CD4-positive, CD25-positive, alpha-beta regulatory T cell (primary cell): ENCODE data around the gene PRDM16. TPM values are rescaled to one million over a fixed set of nuclear protein-coding genes. Genes with fewer than 3 reads are reported as not detected.

Experiments
- ATAC-seq, 2 donors: fragments of 150-1000 bp; cut with Tn5 transposase; one replicate each; pipeline ENCODE4 v1.10.0; 2021; ENCODE audit warnings: low read depth in 2 of 2, moderate number of reproducible peaks in 2 of 2, moderate library complexity in 1 of 2
- DNase-seq, 3 donors: peaks; one replicate each; pipeline versions ENCODE4 v3.0.0 to v3.0.0-alpha.2; 2012 to 2022; ENCODE audit warnings: mixed read lengths in 1 of 3
- H3K27ac ChIP-seq: one replicate; pipeline ENCODE4 v1.7.0; 2013; ENCODE audit warnings: mild to moderate bottlenecking, low read length; ENCODE audit not compliant: insufficient read depth, poor library complexity, severe bottlenecking
- H3K27me3 ChIP-seq: one replicate; pipeline ENCODE4 v1.7.0; 2013; ENCODE audit warnings: low read length; ENCODE audit not compliant: control insufficient read depth, insufficient read depth
- H3K36me3 ChIP-seq: one replicate; pipeline ENCODE4 v1.7.0; 2013; ENCODE audit warnings: mild to moderate bottlenecking, low read length, moderate library complexity; ENCODE audit not compliant: control insufficient read depth, insufficient read depth
- H3K4me1 ChIP-seq: 2 replicates; pipeline ENCODE4 v1.7.0; 2013; ENCODE audit warnings: mild to moderate bottlenecking, low read length; ENCODE audit not compliant: insufficient read depth, control insufficient read depth, poor library complexity, severe bottlenecking
- H3K4me3 ChIP-seq: one replicate; pipeline ENCODE4 v1.7.0; 2013; ENCODE audit warnings: low read depth, mild to moderate bottlenecking, low read length, moderate library complexity
- H3K9me3 ChIP-seq, 2 experiments: 1 replicate in 1 of 2; 2 replicates in 1 of 2; pipeline ENCODE4 v1.7.0; 2013; ENCODE audit warnings: low read length in 2 of 2, mild to moderate bottlenecking in 1 of 2, moderate library complexity in 1 of 2; ENCODE audit not compliant: control insufficient read depth in 2 of 2
- H3K27ac Mint-ChIP-seq, 3 donors: one replicate each; pipeline ENCODE4 v1.8.0; 2020 to 2022; ENCODE audit warnings: mild to moderate bottlenecking in 3 of 3, mixed read lengths in 3 of 3, moderate library complexity in 2 of 3
- H3K27me3 Mint-ChIP-seq: one replicate; pipeline ENCODE4 v1.8.0; 2022; ENCODE audit warnings: mild to moderate bottlenecking, mixed read lengths
- H3K36me3 Mint-ChIP-seq: one replicate; pipeline ENCODE4 v1.8.0; 2020; ENCODE audit warnings: mixed read lengths
- H3K4me1 Mint-ChIP-seq, 4 donors: one replicate each; pipeline ENCODE4 v1.8.0; 2020 to 2022; ENCODE audit warnings: mixed read lengths in 4 of 4, mild to moderate bottlenecking in 1 of 4
- H3K4me3 Mint-ChIP-seq, 4 donors: one replicate each; pipeline ENCODE4 v1.8.0; 2020 to 2022; ENCODE audit warnings: mild to moderate bottlenecking in 4 of 4, mixed read lengths in 4 of 4, moderate library complexity in 3 of 4
- H3K9me3 Mint-ChIP-seq, 7 donors: one replicate each; pipeline ENCODE4 v1.8.0; 2020 to 2022; ENCODE audit warnings: mixed read lengths in 7 of 7, mild to moderate bottlenecking in 3 of 7, moderate library complexity in 2 of 7
- polyA plus RNA-seq, 4 donors: library from polyadenylated mRNA; unstranded; fragments of 300-500 nt; fragmentation: Illumina TruSeq; gene quantifications; one replicate each; pipeline ENCODE4 v1.2.3, GENCODE V29; 2021
- total RNA-seq: library from RNA; stranded (reverse); gene quantifications from one replicate; pipeline ENCODE4 v1.2.3, GENCODE V29; 2022

PRDM16 gene
- total and polyA plus RNA-seq, 5 donors from 2014 or later: 0.27 TPM; not detected in 4

GRCh38 chr1:3327389-3327702, 258.3 kb downstream of the PRDM16 start:
- no peaks in the 10 kb centered on the region for H3K4me1 ChIP-seq
- H3K27me3 Mint-ChIP-seq: no peaks in the 10 kb centered on the region
- no peaks in the 10 kb centered on the region for H3K36me3 Mint-ChIP-seq
- no peaks in the 10 kb centered on the region for H3K9me3 ChIP-seq
- H3K4me3 ChIP-seq: no peak overlapping the region
- ATAC-seq (no peak), DNase-seq (no peak)
- H3K27ac ChIP-seq: no peak overlapping the region
- peaks cover 0 to 1% (median 0%) of the 10 kb centered on the region in 7 donors for H3K9me3 Mint-ChIP-seq
- H3K36me3 ChIP-seq: no peaks in the 10 kb centered on the region
- H3K4me3 Mint-ChIP-seq: no peak overlapping the region
- H3K27ac Mint-ChIP-seq: no peak overlapping the region
- H3K4me1 Mint-ChIP-seq: no peaks in the 10 kb centered on the region
- H3K27me3 ChIP-seq: no peaks in the 10 kb centered on the region

GRCh38 chr1:3327936-3328590, 259.1 kb downstream of the PRDM16 start:
- no peaks in the 10 kb centered on the region for H3K27me3 ChIP-seq
- no peak for DNase-seq
- H3K36me3 ChIP-seq: no peaks in the 10 kb centered on the region
- Mint-ChIP-seq H3K36me3 (no peaks in the 10 kb centered on the region), H3K27me3 (no peaks in the 10 kb centered on the region), H3K4me1 (no peaks in the 10 kb centered on the region), H3K4me3 (no peak overlapping the region), H3K27ac (no peak overlapping the region), H3K9me3 (peaks cover 0 to 1% (median 0%) of the 10 kb centered on the region in 7 donors)
- no peak for ATAC-seq
- H3K4me1 ChIP-seq: no peaks in the 10 kb centered on the region
- no peak overlapping the region for H3K4me3 ChIP-seq
- H3K9me3 ChIP-seq: no peaks in the 10 kb centered on the region
- no peak overlapping the region for H3K27ac ChIP-seq

- H3K27ac Mint-ChIP-seq: no peak overlapping the region
- no peak for ATAC-seq
- no peaks in the 10 kb centered on the region for H3K36me3 Mint-ChIP-seq
Observed at GRCh38 chr1:3329640-3330281, 260.8 kb downstream of the PRDM16 start.

DNA sequence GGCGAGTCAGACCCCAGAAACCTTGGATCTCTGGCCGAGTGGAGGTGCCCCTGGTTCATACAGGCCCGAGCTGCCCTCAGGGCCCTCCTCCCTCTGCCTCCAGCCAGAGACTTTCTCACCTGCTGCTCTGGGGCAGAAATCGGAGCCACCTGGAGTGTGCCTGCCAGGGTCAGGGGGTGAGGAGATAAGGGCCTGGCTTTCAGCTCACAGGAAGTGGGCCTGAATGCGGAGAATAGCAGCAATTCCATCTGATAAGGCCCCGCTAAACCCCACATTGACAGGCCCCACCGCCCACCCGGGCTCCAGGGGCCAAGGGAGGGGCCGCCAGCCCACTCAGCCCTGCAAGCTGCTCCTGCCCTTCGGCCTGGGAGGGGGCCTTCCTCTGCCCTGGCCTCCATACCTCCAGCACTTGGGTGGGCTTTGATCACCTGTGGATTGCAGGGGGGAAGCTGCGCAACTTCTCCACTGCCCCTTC, 261.8 kb downstream of the PRDM16 start:
- no peak overlapping the region for H3K27ac Mint-ChIP-seq

More at GRCh38 chr1:3329640-3330281, 260.8 kb downstream of the PRDM16 start:
- no peak overlapping the region for H3K4me3 Mint-ChIP-seq
- Histone ChIP-seq H3K36me3 (no peaks in the 10 kb centered on the region), H3K4me1 (no peaks in the 10 kb centered on the region), H3K27ac (no peak overlapping the region), H3K9me3 (no peaks in the 10 kb centered on the region), H3K4me3 (no peak overlapping the region), H3K27me3 (no peaks in the 10 kb centered on the region)
- no peaks in the 10 kb centered on the region for H3K27me3 Mint-ChIP-seq
- H3K9me3 Mint-ChIP-seq: peaks cover 0 to 3% (median 0%) of the 10 kb centered on the region in 7 donors
- no peaks in the 10 kb centered on the region for H3K4me1 Mint-ChIP-seq
- no peak for DNase-seq

DNA sequence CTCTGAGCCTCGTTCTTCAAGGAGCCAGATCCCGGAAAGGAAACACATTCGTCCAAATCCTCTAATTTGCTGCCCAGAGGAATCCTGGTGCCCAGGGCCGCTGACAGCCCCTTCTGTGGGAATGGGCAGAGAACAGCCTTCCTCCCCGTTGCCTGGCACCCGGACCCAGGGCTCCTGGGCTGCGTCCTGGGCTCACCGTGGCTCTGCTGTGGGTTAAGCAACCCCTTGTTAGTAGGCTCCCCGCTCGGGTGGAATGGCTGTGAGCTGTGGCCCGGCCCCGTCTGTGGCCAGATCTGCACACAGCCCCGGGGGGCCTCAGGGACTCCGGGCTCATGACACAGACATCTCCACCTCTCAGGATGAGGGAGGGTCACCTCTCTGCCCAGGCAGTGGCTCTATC, 262.6 kb downstream of the PRDM16 start:
- Mint-ChIP-seq H3K9me3 (peaks cover 0 to 3% (median 0%) of the 10 kb centered on the region in 7 donors), H3K27ac (no peak overlapping the region), H3K27me3 (no peaks in the 10 kb centered on the region), H3K4me3 (no peak overlapping the region), H3K4me1 (no peaks in the 10 kb centered on the region), H3K36me3 (no peaks in the 10 kb centered on the region)
- H3K27ac ChIP-seq: no peak overlapping the region
- H3K27me3 ChIP-seq: no peaks in the 10 kb centered on the region
- no peaks in the 10 kb centered on the region for H3K9me3 ChIP-seq
- no peaks in the 10 kb centered on the region for H3K4me1 ChIP-seq
- ATAC-seq: no peak
- H3K4me3 ChIP-seq: no peak overlapping the region
- DNase-seq: no peak
- no peaks in the 10 kb centered on the region for H3K36me3 ChIP-seq

More for the DNA sequence above, 261.8 kb downstream of the PRDM16 start:
- H3K27me3 ChIP-seq: no peaks in the 10 kb centered on the region
- ATAC-seq (no peak), DNase-seq (no peak)
- no peaks in the 10 kb centered on the region for H3K27me3 Mint-ChIP-seq
- H3K4me1 Mint-ChIP-seq: no peaks in the 10 kb centered on the region
- H3K27ac ChIP-seq: no peak overlapping the region
- no peaks in the 10 kb centered on the region for H3K9me3 ChIP-seq
- no peak overlapping the region for H3K4me3 ChIP-seq
- H3K9me3 Mint-ChIP-seq: peaks cover 0 to 3% (median 0%) of the 10 kb centered on the region in 7 donors
- H3K36me3 Mint-ChIP-seq: no peaks in the 10 kb centered on the region
- H3K4me3 Mint-ChIP-seq: no peak overlapping the region
- H3K4me1 ChIP-seq: no peaks in the 10 kb centered on the region
- no peaks in the 10 kb centered on the region for H3K36me3 ChIP-seq

DNA sequence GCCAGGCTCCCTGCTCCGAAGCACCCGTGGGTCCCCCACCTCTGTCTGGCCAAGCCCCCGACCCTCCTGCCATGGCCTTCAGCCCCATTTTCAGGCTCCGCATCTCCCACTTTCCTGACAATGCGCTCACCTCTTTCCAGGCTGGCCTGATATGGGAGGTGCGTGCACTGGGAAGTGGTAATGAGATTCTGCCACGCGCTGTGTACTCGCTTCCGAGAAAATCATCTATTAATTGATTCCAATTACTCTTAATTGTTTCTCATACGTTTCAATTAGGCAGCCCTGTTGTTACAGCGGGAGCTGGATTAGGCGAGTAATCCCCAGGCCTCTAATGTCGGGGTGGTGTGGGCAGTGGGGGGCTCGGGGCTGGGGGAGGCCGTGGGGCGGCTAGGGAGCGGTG, 263.0 kb downstream of the PRDM16 start:
- Mint-ChIP-seq H3K4me1 (no peaks in the 10 kb centered on the region), H3K9me3 (peaks cover 0 to 3% (median 0%) of the 10 kb centered on the region in 7 donors), H3K4me3 (no peak overlapping the region), H3K36me3 (no peaks in the 10 kb centered on the region), H3K27ac (no peak overlapping the region), H3K27me3 (no peaks in the 10 kb centered on the region)
- ATAC-seq: no peak
- H3K4me3 ChIP-seq: no peak overlapping the region
- no peak overlapping the region for H3K27ac ChIP-seq
- no peak for DNase-seq
- H3K9me3 ChIP-seq: peaks cover 0 to 2% of the 10 kb centered on the region in 2 experiments
- no peaks in the 10 kb centered on the region for H3K36me3 ChIP-seq
- no peaks in the 10 kb centered on the region for H3K4me1 ChIP-seq
- H3K27me3 ChIP-seq: no peaks in the 10 kb centered on the region

DNA sequence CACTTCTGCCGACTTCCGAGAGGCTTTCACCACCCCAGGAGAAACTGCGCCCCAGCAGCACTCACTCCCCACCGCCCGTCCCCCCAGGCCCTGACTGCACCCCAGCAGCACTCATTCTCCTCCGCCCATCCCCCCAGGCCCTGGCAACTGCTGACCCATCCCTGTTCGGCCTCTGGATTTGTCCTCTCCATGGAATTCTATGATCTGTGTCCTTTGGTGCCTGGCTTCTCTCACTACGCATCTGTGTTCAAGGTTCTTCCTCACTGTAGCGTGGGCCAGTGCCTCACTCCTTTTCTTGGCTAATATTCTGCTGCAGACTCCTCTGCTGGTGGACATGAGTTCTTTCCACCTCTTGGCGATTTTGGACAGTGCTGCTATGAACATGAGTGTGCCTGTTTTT, 263.7 kb downstream of the PRDM16 start:
- peaks cover 0 to 2% of the 10 kb centered on the region in 2 experiments for H3K9me3 ChIP-seq
- Mint-ChIP-seq H3K4me1 (peaks cover 0 to 1% (median 0%) of the 10 kb centered on the region in 4 donors), H3K9me3 (peaks cover 0 to 3% (median 0%) of the 10 kb centered on the region in 7 donors), H3K36me3 (no peaks in the 10 kb centered on the region), H3K27me3 (no peaks in the 10 kb centered on the region), H3K27ac (no peak overlapping the region), H3K4me3 (no peak overlapping the region)
- no peak overlapping the region for H3K4me3 ChIP-seq
- ATAC-seq: no peak
- no peak for DNase-seq
- H3K27ac ChIP-seq: no peak overlapping the region
- H3K36me3 ChIP-seq: no peaks in the 10 kb centered on the region
- H3K4me1 ChIP-seq: no peaks in the 10 kb centered on the region
- no peaks in the 10 kb centered on the region for H3K27me3 ChIP-seq

- no peak for ATAC-seq
- H3K4me3 Mint-ChIP-seq: no peak overlapping the region
- Histone ChIP-seq H3K4me3 (no peak overlapping the region), H3K27me3 (no peaks in the 10 kb centered on the region), H3K4me1 (no peaks in the 10 kb centered on the region), H3K36me3 (no peaks in the 10 kb centered on the region), H3K27ac (no peak overlapping the region), H3K9me3 (peaks cover 0 to 2% of the 10 kb centered on the region in 2 experiments)
- H3K27me3 Mint-ChIP-seq: no peaks in the 10 kb centered on the region
- no peak for DNase-seq
- no peak overlapping the region for H3K27ac Mint-ChIP-seq
- peaks cover 0 to 2% (median 0%) of the 10 kb centered on the region in 4 donors for H3K4me1 Mint-ChIP-seq
- H3K9me3 Mint-ChIP-seq: peaks cover 0 to 3% (median 0%) of the 10 kb centered on the region in 7 donors
- no peaks in the 10 kb centered on the region for H3K36me3 Mint-ChIP-seq
Observed at GRCh38 chr1:3333903-3334302, 264.9 kb downstream of the PRDM16 start.
